A549 (cell line): ENCODE measurements around the gene DPYD. TPM values are rescaled to one million over a fixed set of nuclear protein-coding genes. Genes with fewer than 3 reads are reported as not detected.

Experiments used
- ATAC-seq, 2 experiments: fragments of 200-7000 bp in 1 of 2; fragments of >200 bp in 1 of 2; cut with Nextera tagmentation in 1 of 2; cut with Tn5 transposase in 1 of 2; 3 replicates each; pipeline versions ENCODE4 v1.8.0 to v1.9.1; 2018 to 2020; ENCODE audit warnings: mild to moderate bottlenecking in 1 of 2, moderate library complexity in 1 of 2
- CTCF ChIA-PET: fragments of 300-600 bp; sonication (Branson Sonifier 250); formaldehyde crosslinking; extraction: SDS; loops from one replicate; lab custom pipeline; 2021; ENCODE audit warnings: antibody characterized with exemption, inconsistent platforms; lab: Yijun Ruan, JAX
- POLR2A ChIA-PET: fragments of 350-600 bp; formaldehyde crosslinking; extraction: SDS; loops from one replicate; lab custom pipeline; 2021; ENCODE audit warnings: antibody characterized with exemption, inconsistent platforms; lab: Yijun Ruan, JAX
- DNase-seq, 2 experiments: peaks; one replicate each; pipeline versions ENCODE4 v3.0.0 to v3.0.0-alpha.2; 2011 to 2016; ENCODE audit warnings: low read depth in 1 of 2, low spot score in 1 of 2
- FAIRE-seq: peaks from 2 replicates; lab custom pipeline; 2011; peaks lifted over from hg19 to GRCh38; lab: Jason Lieb, UNC
- H3K27ac ChIP-seq, 2 experiments: fragments of >200 bp; sonication (Bioruptor Twin); formaldehyde crosslinking; 3 replicates each; pipeline ENCODE4 v1.5.1; 2016 to 2017
- H3K4me1 ChIP-seq: fragments of >200 bp; sonication (Bioruptor Twin); formaldehyde crosslinking; 3 replicates; pipeline ENCODE4 v1.6.1; 2016
- H3K4me2 ChIP-seq: fragments of >200 bp; sonication (Bioruptor Twin); formaldehyde crosslinking; 3 replicates; pipeline ENCODE4 v1.6.1; 2016
- H3K4me3 ChIP-seq: fragments of >200 bp; sonication (Bioruptor Twin); formaldehyde crosslinking; 3 replicates; pipeline ENCODE4 v1.5.1; 2016
- H3K9me3 ChIP-seq: fragments of >200 bp; sonication (Bioruptor Twin); formaldehyde crosslinking; 3 replicates; pipeline ENCODE4 v1.6.1; 2016
- CBX2 ChIP-seq: fragments of 200-600 bp; sonication (generic); IDR thresholded peaks from 2 replicates; pipeline ENCODE4 v1.6.1; 2016; ENCODE audit warnings: low read depth, mild to moderate bottlenecking, borderline replicate concordance
- EHF ChIP-seq: fragments of 250-450 bp; sonication (Bioruptor Pico); IDR thresholded peaks from 2 replicates; pipeline ENCODE4 v1.5.0; 2020; ENCODE audit warnings: mild to moderate bottlenecking
- EP300 ChIP-seq, 2 experiments: fragments of >200 bp; sonication (Bioruptor Twin); formaldehyde crosslinking; IDR thresholded peaks; 2 replicates in 1 of 2; 3 replicates in 1 of 2; pipeline ENCODE4 v1.6.1; 2016 to 2017
- GATA3 ChIP-seq: IDR thresholded peaks from 2 replicates; pipeline ENCODE4 v1.6.1; 2012; ENCODE audit warnings: borderline replicate concordance
- HES2 ChIP-seq: fragments of >200 bp; sonication (Bioruptor Twin); formaldehyde crosslinking; IDR thresholded peaks from 2 replicates; pipeline ENCODE4 v1.6.1; 2016
- HEYL ChIP-seq: fragments of 250-450 bp; sonication (Bioruptor Pico); IDR thresholded peaks from 2 replicates; pipeline ENCODE4 v1.8.0; 2021; ENCODE audit warnings: mild to moderate bottlenecking, moderate library complexity
- HOXB13 ChIP-seq: fragments of 250-450 bp; sonication (Bioruptor Pico); IDR thresholded peaks from 2 replicates; pipeline ENCODE4 v1.5.0; 2020; ENCODE audit warnings: low read depth, mild to moderate bottlenecking, moderate library complexity
- JUN ChIP-seq, 2 experiments: fragments of >200 bp; sonication (Bioruptor Twin); formaldehyde crosslinking; IDR thresholded peaks; 2 replicates in 1 of 2; 3 replicates in 1 of 2; pipeline ENCODE4 v1.6.1; 2016 to 2017
- JUNB ChIP-seq: fragments of >200 bp; sonication (Bioruptor Twin); formaldehyde crosslinking; IDR thresholded peaks from 2 replicates; pipeline ENCODE4 v1.6.1; 2016
- KDM1A ChIP-seq: fragments of 200-600 bp; sonication (generic); IDR thresholded peaks from 2 replicates; pipeline ENCODE4 v1.6.1; 2016; ENCODE audit warnings: low read depth, mild to moderate bottlenecking
- NFE2L2 ChIP-seq: fragments of 150-350 bp; conservative IDR thresholded peaks from 2 replicates; pipeline ENCODE4 v1.6.1; 2014; ENCODE audit warnings: low read length
- RCOR1 ChIP-seq: fragments of 150-350 bp; IDR thresholded peaks from 2 replicates; pipeline ENCODE4 v1.6.1; 2014; ENCODE audit warnings: antibody characterized with exemption, low read length, low read depth
- TP53 ChIP-seq: fragments of 250-450 bp; sonication (Bioruptor Pico); IDR thresholded peaks from 2 replicates; pipeline ENCODE4 v1.5.0; 2021; ENCODE audit warnings: mild to moderate bottlenecking, moderate library complexity
- USF2 ChIP-seq: fragments of 450-650 bp; IDR thresholded peaks from 2 replicates; pipeline ENCODE4 v1.6.1; 2014; ENCODE audit warnings: antibody characterized with exemption
- ZFP36 ChIP-seq: fragments of 450-650 bp; IDR thresholded peaks from 2 replicates; pipeline ENCODE4 v1.6.1; 2014; ENCODE audit warnings: borderline replicate concordance; ENCODE audit not compliant: partially characterized antibody
- WGBS: methylation state at CpG from one replicate; pipeline ENCODE4 v1.1.6; 2017; ENCODE audit errors: missing lambda C conversion rate; 5-methylcytosine and 5-hydroxymethylcytosine counted together
- polyA plus RNA-seq, 4 experiments: library from polyadenylated mRNA; depleted of rRNA in 3 of 4; stranded (reverse); fragments of >200 nt; fragmentation: RNase III in 1 of 4; extraction: RNeasy Plus Mini Kit Qiagen cat#74134 plus additional on column Dnase treatment in 1 of 4; gene quantifications; 2 replicates in 3 of 4; 3 replicates in 1 of 4; pipeline ENCODE4 v1.2.3, GENCODE V29; 2011 to 2017
- TF ChIP-seq, protein P1 (sequence below): IDR thresholded peaks from 2 replicates; pipeline ENCODE4 v1.6.1; 2012; ENCODE audit warnings: low read depth, borderline replicate concordance
- TF ChIP-seq, protein P2 (sequence below): fragments of 200-600 bp; sonication (generic); IDR thresholded peaks from 2 replicates; pipeline ENCODE4 v1.6.1; 2016; ENCODE audit warnings: antibody characterized with exemption, mild to moderate bottlenecking, moderate library complexity
- TF ChIP-seq, protein P3 (sequence below): IDR thresholded peaks from 2 replicates; pipeline ENCODE4 v1.6.1; 2012

Gene DPYD
- polyA plus RNA-seq, 2 of the 4 experiments (the other 2 are of a cell fraction): 5.9 to 7.5 TPM

DNA sequence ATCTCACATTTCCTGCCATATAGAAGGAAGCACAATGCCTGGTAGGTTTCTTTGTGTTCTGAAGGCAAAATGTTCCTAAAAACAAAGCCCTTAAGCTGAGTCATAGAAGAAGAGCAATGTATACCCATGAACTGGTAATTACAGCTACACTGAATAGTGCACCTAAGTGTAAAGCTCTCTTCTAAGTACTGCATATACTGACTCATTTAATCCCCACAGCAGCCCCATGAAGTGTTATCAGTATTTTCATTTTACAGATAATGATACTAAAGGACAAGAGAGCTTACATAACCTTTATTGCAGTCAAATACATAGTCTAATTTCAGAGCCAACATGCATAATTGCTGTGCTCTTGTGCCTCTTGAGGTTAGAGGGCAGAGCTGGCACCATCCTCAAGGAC, 239.9 kb downstream of the DPYD start:
- DNase-seq (no peak), ATAC-seq (no peak), FAIRE-seq (no peak)
- TF ChIP-seq EHF (CRISPR knock-in tag) (no peak), USF2 (no peak)
- Histone ChIP-seq H3K27ac (no peak overlapping the region), H3K9me3 (no peaks in the 10 kb centered on the region), H3K4me2 (no peak overlapping the region), H3K4me3 (no peak overlapping the region), H3K4me1 (no peaks in the 10 kb centered on the region)
- ChIA-PET POLR2A (no interaction called here), CTCF (no interaction called here)

- Histone ChIP-seq H3K4me3 (no peak overlapping the region), H3K27ac (no peak overlapping the region), H3K4me2 (no peak overlapping the region), H3K9me3 (no peaks in the 10 kb centered on the region), H3K4me1 (no peaks in the 10 kb centered on the region)
- ChIA-PET CTCF (no interaction called here), POLR2A (no interaction called here)
- DNase-seq: no peak
- TF ChIP-seq GATA3: no peak
- TF ChIP-seq, protein P1, sequence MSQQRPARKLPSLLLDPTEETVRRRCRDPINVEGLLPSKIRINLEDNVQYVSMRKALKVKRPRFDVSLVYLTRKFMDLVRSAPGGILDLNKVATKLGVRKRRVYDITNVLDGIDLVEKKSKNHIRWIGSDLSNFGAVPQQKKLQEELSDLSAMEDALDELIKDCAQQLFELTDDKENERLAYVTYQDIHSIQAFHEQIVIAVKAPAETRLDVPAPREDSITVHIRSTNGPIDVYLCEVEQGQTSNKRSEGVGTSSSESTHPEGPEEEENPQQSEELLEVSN: no peak
- no peak for TF ChIP-seq TP53 (CRISPR knock-in tag)
- no peak for TF ChIP-seq HOXB13 (CRISPR knock-in tag)
- TF ChIP-seq, protein P2, sequence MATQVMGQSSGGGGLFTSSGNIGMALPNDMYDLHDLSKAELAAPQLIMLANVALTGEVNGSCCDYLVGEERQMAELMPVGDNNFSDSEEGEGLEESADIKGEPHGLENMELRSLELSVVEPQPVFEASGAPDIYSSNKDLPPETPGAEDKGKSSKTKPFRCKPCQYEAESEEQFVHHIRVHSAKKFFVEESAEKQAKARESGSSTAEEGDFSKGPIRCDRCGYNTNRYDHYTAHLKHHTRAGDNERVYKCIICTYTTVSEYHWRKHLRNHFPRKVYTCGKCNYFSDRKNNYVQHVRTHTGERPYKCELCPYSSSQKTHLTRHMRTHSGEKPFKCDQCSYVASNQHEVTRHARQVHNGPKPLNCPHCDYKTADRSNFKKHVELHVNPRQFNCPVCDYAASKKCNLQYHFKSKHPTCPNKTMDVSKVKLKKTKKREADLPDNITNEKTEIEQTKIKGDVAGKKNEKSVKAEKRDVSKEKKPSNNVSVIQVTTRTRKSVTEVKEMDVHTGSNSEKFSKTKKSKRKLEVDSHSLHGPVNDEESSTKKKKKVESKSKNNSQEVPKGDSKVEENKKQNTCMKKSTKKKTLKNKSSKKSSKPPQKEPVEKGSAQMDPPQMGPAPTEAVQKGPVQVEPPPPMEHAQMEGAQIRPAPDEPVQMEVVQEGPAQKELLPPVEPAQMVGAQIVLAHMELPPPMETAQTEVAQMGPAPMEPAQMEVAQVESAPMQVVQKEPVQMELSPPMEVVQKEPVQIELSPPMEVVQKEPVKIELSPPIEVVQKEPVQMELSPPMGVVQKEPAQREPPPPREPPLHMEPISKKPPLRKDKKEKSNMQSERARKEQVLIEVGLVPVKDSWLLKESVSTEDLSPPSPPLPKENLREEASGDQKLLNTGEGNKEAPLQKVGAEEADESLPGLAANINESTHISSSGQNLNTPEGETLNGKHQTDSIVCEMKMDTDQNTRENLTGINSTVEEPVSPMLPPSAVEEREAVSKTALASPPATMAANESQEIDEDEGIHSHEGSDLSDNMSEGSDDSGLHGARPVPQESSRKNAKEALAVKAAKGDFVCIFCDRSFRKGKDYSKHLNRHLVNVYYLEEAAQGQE: no peak
- no peak for TF ChIP-seq KDM1A
- TF ChIP-seq USF2: no peak
- TF ChIP-seq NFE2L2: no peak
- no peak for TF ChIP-seq EP300 (IDR thresholded peaks at IDR 0.05)
- no peak for TF ChIP-seq JUN (IDR thresholded peaks at IDR 0.05)
- TF ChIP-seq, protein P3, sequence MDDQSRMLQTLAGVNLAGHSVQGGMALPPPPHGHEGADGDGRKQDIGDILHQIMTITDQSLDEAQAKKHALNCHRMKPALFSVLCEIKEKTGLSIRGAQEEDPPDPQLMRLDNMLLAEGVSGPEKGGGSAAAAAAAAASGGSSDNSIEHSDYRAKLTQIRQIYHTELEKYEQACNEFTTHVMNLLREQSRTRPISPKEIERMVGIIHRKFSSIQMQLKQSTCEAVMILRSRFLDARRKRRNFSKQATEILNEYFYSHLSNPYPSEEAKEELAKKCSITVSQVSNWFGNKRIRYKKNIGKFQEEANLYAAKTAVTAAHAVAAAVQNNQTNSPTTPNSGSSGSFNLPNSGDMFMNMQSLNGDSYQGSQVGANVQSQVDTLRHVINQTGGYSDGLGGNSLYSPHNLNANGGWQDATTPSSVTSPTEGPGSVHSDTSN: no peak
- no peak for TF ChIP-seq HES2
- TF ChIP-seq JUNB: no peak
- TF ChIP-seq HEYL (CRISPR knock-in tag): no peak
- TF ChIP-seq CBX2: no peak
- TF ChIP-seq RCOR1: no peak
- no peak for TF ChIP-seq ZFP36
- WGBS: 78% methylated on average over 3 of the region's 3 CpGs
- FAIRE-seq: no peak
- ATAC-seq: no peak
Measured at GRCh38 chr1:97680470-97680869, 240.4 kb downstream of the DPYD start.
